VCaP (cell line): ENCODE measurements around the gene FBH1.

Source experiments
- H3K27ac ChIP-seq: fragments of 450-650 bp; 2 replicates; pipeline ENCODE4 v1.5.1; 2017
- TF ChIP-seq, protein P1 (sequence below): fragments of 450-650 bp; conservative IDR thresholded peaks from 2 replicates; pipeline ENCODE4 v1.5.1; 2017; ENCODE audit warnings: mild to moderate bottlenecking, moderate library complexity

The FBH1 gene

GRCh38 chr10:5935628-5936027 is 45.6 kb downstream of the FBH1 start:
- no peak overlapping the region for H3K27ac ChIP-seq
- TF ChIP-seq, protein P1, sequence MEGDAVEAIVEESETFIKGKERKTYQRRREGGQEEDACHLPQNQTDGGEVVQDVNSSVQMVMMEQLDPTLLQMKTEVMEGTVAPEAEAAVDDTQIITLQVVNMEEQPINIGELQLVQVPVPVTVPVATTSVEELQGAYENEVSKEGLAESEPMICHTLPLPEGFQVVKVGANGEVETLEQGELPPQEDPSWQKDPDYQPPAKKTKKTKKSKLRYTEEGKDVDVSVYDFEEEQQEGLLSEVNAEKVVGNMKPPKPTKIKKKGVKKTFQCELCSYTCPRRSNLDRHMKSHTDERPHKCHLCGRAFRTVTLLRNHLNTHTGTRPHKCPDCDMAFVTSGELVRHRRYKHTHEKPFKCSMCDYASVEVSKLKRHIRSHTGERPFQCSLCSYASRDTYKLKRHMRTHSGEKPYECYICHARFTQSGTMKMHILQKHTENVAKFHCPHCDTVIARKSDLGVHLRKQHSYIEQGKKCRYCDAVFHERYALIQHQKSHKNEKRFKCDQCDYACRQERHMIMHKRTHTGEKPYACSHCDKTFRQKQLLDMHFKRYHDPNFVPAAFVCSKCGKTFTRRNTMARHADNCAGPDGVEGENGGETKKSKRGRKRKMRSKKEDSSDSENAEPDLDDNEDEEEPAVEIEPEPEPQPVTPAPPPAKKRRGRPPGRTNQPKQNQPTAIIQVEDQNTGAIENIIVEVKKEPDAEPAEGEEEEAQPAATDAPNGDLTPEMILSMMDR, result no peak

GRCh38 chr10:5937016-5937415 is 47.0 kb downstream of the FBH1 start:
- TF ChIP-seq, protein P1, result no peak
- H3K27ac ChIP-seq, result no peak overlapping the region

GRCh38 chr10:5938291-5938690 is 48.2 kb downstream of the FBH1 start:
- H3K27ac ChIP-seq, result no peak overlapping the region
- TF ChIP-seq, protein P1, result no peak

DNA sequence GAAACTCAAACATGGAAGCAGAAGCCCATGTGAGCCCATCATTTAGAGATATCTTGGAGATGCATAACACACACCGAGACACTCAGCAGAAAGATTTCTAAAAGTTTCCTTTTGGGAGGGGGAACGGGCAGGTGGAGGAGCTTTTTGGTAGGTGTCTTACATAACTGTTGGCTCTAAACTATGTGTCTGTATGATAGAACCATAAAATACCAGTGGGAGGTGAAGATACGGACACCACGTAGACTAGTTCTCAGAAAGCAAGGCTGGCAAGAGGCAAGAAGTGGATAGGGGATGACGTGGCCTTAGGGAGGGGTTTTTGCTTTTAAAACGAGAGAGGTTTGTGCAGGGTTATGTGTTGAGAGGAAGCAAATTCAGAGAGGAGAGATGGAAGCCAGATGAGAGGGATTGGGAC is 50.8 kb downstream of the FBH1 start:
- H3K27ac ChIP-seq, result no peak overlapping the region
- TF ChIP-seq, protein P1, result no peak

GRCh38 chr10:5941579-5941978 is 51.5 kb downstream of the FBH1 start:
- H3K27ac ChIP-seq, result no peak overlapping the region
- TF ChIP-seq, protein P1, result no peak

GRCh38 chr10:5942001-5942400 is 52.0 kb downstream of the FBH1 start:
- H3K27ac ChIP-seq, result no peak overlapping the region
- TF ChIP-seq, protein P1, result no peak

DNA sequence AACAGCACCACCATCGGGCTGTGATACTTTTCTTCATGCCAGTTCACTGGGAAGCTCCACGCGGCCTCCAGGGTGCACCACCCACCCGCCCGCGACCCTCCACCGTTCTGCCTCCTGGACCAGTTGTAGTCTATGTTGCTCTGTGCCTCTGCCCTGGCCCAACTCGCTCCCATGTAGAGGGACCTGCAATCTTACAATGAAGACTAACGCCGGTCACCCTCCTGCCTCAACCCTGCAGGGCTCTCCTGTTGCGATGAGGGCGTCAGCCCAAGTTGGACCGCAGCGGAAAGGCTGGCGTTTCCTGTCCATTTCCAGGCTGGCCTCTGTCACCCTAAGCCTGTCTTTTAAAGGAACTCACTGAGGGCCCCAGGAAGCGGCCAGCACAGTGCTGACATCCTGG is 52.4 kb downstream of the FBH1 start:
- TF ChIP-seq, protein P1, result no peak
- H3K27ac ChIP-seq, result no peak overlapping the region

DNA sequence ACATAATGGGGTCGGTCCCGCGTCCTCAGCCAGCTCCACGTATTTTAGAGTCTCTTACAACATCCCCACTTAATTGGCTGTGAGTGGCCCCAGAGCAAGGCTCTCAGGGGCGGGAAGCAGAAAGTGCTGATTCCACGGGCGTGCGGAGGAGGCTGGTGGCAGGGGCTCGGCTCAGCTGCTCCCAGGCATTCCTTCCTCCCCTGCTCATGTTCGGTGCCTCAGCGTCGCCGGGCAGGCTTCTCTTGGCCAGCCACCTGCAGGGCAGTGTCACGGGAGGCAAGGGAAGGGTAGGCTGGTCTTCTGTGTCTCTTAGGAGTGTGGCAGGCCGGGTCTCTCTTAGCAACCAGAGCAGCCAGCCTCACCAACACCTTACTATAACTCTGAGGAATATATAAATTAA is 53.5 kb downstream of the FBH1 start:
- TF ChIP-seq, protein P1, result no peak
- no peak overlapping the region for H3K27ac ChIP-seq
